ENCODE measurements around the gene CHRNB4.

CHRNB4 gene

GRCh38 chr15:78668987-78669386 is 28.0 kb upstream of the CHRNB4 start:
- no peak for DNase-seq

GRCh38 chr15:78667578-78668236 is 26.7 kb upstream of the CHRNB4 start:
- DNase-seq, result no peak

GRCh38 chr15:78666010-78666409 is 25.0 kb upstream of the CHRNB4 start:
- no peak for DNase-seq

GRCh38 chr15:78663703-78664102 is 22.7 kb upstream of the CHRNB4 start:
- DNase-seq, result no peak

DNA sequence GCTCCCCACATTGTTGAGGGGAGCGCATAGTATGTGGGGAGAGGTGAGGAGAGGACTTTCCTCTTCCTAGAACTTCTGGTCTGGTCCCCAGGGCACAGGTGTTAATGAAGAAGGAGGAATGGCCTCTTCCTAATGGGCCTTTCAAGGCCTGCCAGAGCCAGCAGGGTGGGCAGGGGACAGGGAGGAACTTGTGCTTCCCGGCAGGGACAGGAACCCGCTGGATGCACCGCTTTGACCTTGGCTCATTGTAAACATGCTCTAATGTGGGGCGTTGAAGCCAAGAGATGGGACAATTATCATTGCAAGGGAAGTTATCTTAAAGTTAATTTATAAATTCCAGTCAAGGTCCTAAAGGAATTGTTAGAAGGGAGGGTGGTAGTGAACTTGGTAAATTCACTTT is 21.0 kb upstream of the CHRNB4 start:
- no peak for DNase-seq

DNA sequence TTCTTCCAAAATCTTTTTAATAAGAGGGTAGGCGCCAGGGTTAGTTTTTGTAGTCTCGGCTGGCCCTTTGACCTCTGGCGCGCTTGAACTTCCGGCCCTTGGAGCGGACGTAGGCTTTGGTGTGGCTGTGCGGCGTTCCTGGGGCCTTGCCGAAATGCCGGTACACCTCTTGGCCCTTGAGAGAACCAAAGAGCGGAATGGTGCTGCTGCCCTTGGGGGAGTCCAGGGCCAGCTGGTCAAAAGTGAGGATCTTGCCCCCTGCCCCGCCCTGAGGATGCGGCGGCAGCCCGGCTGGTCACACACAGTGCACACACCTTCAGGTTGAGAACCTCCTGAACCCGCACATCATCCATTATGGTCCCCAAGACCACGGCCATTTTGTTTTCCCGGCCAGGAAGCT is 20.0 kb upstream of the CHRNB4 start:
- DNase-seq, result no peak

DNA sequence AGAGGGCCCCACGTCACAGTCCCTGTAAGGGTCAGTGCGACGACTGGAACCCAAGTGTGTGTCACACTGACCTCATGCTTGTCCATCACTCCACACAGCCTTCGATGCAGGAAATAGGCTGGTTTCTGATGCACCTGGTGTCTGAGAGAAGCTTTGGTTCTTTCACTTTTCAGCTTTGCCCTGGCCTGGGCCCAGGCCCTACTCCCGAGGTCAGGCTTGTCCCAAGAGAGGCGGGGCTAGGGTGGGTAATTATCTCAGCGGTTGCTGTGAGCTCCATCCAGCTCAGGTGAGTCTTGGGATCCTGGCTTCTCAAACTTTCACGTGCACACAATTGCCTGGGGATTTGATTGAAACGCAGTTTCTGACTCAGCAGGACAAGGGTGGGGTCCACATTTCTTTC is 19.6 kb upstream of the CHRNB4 start:
- no peak for DNase-seq

- DNase-seq, result no peak
Measured at GRCh38 chr15:78658823-78659222, 17.8 kb upstream of the CHRNB4 start.

DNA sequence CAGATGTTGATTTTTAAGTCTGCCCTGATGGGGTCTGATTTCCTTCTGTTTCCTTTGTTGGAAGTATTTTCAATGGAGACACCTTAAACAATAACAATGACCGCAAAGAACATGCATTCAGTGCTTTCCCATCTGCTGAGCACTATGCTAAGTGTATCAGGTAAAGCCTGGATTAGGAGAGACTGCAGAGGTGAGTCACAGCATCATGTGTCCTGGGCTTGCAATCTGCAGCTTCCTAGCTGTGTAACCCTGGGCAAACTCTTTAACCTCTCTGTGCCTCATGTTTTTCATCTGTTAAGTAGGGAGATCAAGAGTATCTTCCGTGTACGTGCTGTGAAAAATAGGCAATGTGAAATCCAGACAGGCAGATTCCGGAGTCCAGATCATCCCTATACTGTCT is 13.3 kb upstream of the CHRNB4 start:
- no peak for DNase-seq

DNA sequence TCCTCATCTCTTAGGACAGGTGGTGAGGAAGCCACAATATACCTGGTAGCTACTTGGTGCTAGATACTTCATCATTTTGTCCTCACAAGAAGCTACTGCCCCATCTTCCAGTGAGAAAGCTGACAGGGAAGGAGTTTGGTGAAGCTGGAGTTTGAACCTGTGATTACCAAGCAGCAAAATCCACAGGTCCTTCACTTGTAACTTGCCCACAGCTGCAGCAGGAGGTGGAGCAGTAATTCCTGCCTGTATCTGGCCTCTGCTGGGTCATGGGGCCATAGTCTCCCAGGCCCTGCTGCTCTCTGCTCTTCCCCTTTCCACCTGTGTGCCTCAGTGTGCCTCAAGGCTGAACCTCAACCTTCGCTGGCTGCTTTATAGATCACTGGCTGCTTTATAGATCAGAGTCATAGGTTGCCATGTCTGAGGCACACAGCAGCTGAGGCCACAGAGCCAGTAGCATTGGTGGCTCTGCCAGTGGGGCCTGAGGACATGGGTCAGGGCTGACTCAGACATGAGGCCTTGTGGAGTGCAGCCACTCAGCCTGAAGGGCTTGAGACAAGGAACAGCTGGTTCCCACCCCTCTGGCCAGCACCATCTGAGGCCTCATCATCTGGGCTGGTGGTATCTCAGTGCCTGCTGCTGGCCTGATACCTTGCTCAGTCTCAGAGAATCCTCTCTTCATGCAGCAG is 11.1 kb upstream of the CHRNB4 start:
- DNase-seq, result no peak

GRCh38 chr15:78651007-78651406 is 10.0 kb upstream of the CHRNB4 start:
- DNase-seq, result no peak

- no peak for DNase-seq
Measured at GRCh38 chr15:78650022-78650421, 9.0 kb upstream of the CHRNB4 start.

DNA sequence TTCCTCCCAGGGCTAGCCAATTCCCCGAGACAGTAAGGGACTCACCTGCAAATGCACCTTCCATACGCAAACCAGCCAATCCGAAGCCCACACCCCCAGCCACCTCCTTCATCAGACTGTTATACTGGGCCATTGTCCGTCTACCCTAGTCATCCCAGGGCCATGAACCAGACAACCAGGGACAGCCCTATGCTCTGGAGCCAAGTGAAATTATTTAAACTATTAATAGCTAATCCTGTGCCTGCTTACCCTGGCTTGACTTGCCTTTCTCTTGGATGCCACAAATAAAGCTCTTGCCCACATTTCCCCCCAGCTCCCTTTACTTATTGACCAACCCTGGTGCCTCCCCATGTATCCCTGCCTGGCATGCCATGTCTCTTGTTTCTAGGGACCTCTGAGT is 4.0 kb upstream of the CHRNB4 start:
- no peak for DNase-seq

DNA sequence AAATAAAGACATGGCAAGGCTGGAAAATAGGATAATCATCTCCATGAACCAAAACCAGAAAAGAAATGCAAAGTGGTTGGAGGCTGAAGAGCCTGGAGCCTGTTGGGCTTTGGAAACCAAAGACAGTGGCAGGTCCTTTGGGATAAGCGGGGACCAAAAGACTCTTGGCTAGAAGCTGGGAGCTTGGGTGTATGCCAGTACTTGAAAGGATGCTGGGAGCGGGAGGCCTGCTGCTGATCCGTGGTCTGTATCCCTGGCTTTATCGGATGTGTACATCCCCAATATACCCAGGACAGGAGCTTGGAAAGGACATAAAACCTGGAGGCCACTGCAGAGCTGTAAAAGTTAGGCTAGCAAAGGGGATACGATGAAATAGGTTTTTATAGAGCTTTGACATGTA is 1.3 kb upstream of the CHRNB4 start:
- no peak for DNase-seq

GRCh38 chr15:78641749-78642275 is 802 bp upstream of the CHRNB4 start:
- no peak for DNase-seq

GRCh38 chr15:78640527-78641101 is 396 bp downstream of the CHRNB4 start:
- DNase-seq, result no peak

DNA sequence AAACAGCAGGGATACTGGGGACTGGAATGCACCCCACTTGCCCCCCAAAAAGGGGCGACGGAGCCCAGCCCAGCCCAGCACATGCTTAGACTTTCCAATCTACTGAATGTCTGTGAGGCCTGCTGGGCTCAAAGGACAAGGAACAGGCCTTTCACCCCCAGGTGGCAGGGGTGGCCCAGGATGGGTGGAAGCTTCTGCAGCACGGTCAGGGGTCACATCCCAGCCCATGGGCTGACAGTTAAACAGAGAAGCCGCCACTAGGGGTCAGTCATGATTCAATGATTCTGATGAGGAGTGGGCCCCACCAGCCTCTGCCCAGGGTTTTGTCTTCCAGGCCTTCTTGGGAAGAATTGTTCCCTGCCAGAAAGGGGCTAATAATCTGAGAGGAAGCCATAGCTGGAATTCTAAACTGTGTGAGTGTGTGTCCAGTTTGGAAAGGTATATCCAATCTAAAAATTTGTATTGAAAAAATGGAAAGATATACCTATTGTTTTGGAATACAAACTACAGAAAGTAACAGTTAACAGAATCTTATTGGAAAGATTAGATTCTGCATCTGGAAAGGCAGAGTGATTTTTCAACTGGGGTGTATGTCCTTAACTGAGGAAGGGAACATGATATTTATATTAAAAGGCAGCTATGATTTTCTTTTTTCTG is 2.2 kb downstream of the CHRNB4 start:
- peak; percentile 45 for DNase-seq

GRCh38 chr15:78637776-78638435 is 3.1 kb downstream of the CHRNB4 start:
- DNase-seq, result no peak

GRCh38 chr15:78636378-78636859 is 4.6 kb downstream of the CHRNB4 start:
- DNase-seq, result no peak

DNA sequence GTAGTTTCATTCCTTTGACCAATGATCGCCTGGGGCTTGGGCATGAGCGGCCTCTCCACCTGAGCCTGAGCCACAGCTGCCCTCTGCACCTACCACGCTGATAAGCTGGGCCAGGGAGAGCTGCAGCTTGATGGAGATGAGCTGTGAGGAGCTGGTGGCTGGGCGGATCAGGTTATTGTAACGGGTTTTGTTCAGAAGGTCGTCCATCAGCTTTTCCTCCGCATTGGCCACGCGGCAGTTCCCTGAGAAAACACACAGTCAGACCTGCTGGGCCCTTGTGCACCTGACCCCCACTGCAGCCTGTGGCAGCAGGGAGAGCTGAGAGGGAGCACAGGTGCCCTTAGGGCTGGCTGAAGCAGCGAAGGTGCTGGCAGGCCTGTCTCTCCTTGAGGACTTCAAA is 5.7 kb downstream of the CHRNB4 start:
- no peak for DNase-seq

DNA sequence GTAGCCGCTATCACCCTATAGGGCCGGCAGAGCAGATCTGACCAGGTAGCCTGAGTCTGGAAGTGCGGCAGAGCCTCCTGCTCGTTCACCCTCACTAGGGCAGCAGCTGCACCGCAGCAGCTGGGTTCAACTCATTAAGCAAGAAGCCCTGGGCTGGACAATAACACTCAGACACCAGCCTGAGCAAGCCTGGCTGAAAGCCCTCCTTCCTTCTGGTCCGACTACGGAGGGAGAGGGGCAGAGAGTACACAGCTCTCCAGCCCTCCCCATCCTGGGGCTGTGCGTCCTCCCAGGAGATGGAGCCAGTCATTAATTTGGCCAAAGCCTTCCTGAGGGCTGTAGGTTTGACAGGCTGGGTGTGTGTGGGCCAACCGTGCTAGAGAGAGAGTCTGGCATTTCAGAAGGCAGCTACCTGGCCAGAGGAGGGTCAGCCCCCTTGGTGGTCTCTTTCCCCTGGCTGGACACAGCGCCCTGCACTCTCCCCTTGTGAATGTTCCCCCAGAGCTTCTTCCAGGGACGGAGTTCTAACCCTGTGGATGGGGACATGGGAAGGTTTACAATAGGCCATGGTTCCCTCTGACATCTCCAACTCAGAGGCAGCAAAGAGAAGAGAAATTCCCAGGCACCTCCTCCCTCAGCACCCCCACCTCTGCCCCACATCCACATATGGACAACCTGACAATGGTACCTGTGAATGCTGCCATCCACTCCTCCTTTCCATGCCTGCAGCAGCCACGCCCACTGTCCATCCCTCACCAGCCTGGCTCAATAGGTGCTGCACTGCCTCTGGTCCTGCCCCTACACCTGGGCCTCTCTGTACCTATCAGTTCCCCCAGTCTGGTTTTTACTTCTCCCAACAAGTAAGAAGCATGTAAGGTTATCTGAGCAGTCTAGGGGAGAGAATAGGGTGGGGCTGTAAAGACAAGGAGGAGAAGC is 6.5 kb downstream of the CHRNB4 start:
- no peak for DNase-seq

- no peak for DNase-seq
Measured at GRCh38 chr15:78633348-78633747, 7.7 kb downstream of the CHRNB4 start.
